GM12891 (cell line): Measurements from ENCODE around the gene GC.
"Not testable (repeated sequence)": the region's sequence is repeated elsewhere in the genome, so short reads cannot be mapped to it uniquely, and the experiment has no call there.

Experiments
- POLR2A ChIP-seq: IDR thresholded peaks from 2 replicates; pipeline ENCODE4 v1.6.1; 2011; ENCODE audit warnings: low read depth, low read length, control low read depth
- POLR2AphosphoS5 ChIP-seq: IDR thresholded peaks from 2 replicates; pipeline ENCODE4 v1.6.1; 2011; ENCODE audit warnings: low read depth, low read length, control low read depth
- SPI1 ChIP-seq: IDR thresholded peaks from 2 replicates; pipeline ENCODE4 v1.6.1; 2011; ENCODE audit warnings: low read depth, low read length, control low read depth
- TAF1 ChIP-seq: IDR thresholded peaks from 2 replicates; pipeline ENCODE4 v1.6.1; 2011; ENCODE audit warnings: low read depth, low read length, control low read depth

DNA sequence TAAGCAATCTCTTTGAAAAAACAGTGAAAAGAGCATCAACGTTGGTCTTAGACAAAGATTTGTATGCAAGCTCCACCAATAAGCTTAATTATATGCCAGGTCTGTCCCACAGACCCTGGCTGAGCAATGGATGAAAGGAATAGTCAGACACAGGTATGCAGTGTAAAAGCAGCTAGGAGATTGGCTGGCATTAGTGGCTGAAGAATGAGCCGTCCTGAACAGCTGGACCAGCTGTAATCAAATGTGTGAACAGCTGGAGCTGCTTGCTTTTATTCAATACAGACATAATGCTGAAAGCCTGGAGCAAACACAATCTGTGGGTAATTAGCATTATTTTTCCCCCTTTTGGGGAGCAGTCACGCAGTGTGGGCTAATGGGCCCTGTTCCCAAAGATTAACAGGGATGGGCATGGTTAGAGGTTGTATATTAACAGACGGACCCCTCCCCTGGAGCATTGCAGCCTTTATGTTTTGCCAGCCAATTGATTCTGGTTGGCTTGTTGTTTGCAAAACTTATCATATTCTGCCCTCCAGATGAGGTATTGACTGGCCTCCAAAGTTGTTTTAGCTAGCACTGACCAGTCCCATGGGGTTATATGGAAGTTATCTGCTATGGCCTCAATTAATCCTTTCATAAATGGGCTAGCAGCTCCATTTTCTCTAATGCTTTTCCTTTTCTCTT lies 20.3 kb upstream of the GC start:
- TF ChIP-seq POLR2A, SPI1, POLR2AphosphoS5, TAF1: not testable (repeated sequence)
